SK-N-SH (cell line): Measurements from ENCODE around the gene NR6A1. TPM values are rescaled to one million over a fixed set of nuclear protein-coding genes. Genes with fewer than 3 reads are reported as not detected.

Source experiments
- CTCF ChIA-PET: fragments of 300-600, 350-600 bp; formaldehyde crosslinking; extraction: SDS; loops from one replicate; lab custom pipeline; 2021; lab: Yijun Ruan, JAX
- POLR2A ChIA-PET: fragments of 350-600 bp; sonication (Branson Sonifier 250); formaldehyde crosslinking; extraction: SDS; loops from one replicate; lab custom pipeline; 2020; ENCODE audit warnings: antibody characterized with exemption, inconsistent platforms; lab: Yijun Ruan, JAX
- DNase-seq: peaks from one replicate; pipeline ENCODE4 v3.0.0; 2012
- H2AFZ ChIP-seq: fragments of 200-600 bp; sonication (generic); 2 replicates; pipeline ENCODE4 v1.8.1; 2016; ENCODE audit warnings: antibody characterized with exemption, mild to moderate bottlenecking, low read depth
- H3F3A ChIP-seq: fragments of 200-600 bp; sonication (generic); replicated peaks from 2 replicates; pipeline ENCODE3; 2016; ENCODE audit warnings: antibody characterized with exemption, mild to moderate bottlenecking; ENCODE audit not compliant: insufficient read depth
- H3K27ac ChIP-seq, 2 experiments: fragments of 200-500 bp in 1 of 2; fragments of 200-600 bp in 1 of 2; sonication (Bioruptor generic) in 1 of 2; sonication (generic), shearing (Covaris generic) in 1 of 2; 2 replicates each; pipeline versions ENCODE4 v1.5.1 to v1.6.1; 2014 to 2016; ENCODE audit warnings: low read depth in 2 of 2, inconsistent platforms in 1 of 2, low read length in 1 of 2, mild to moderate bottlenecking in 1 of 2, mixed read lengths in 1 of 2
- H3K27me3 ChIP-seq: fragments of 200-600 bp; sonication (generic), shearing (Covaris generic); 2 replicates; pipeline ENCODE4 v1.6.1; 2016; ENCODE audit warnings: mixed run types; ENCODE audit not compliant: insufficient read depth
- H3K36me3 ChIP-seq, 2 experiments: fragments of 200-500 bp in 1 of 2; fragments of 200-600 bp in 1 of 2; sonication (Bioruptor generic) in 1 of 2; sonication (generic) in 1 of 2; replicated peaks in 1 of 2; 2 replicates each; pipeline versions ENCODE3 to v1.5.1; 2014 to 2016; ENCODE audit warnings: low read length in 1 of 2, mild to moderate bottlenecking in 1 of 2; ENCODE audit not compliant: insufficient read depth in 2 of 2, control insufficient read depth in 1 of 2
- H3K4me1 ChIP-seq, 2 experiments: fragments of 200-500 bp in 1 of 2; fragments of 200-600 bp in 1 of 2; sonication (Bioruptor generic) in 1 of 2; sonication (generic), shearing (Covaris generic) in 1 of 2; 2 replicates each; pipeline versions ENCODE4 v1.5.1 to v1.6.1; 2014 to 2016; ENCODE audit warnings: low read depth in 1 of 2, low read length in 1 of 2, mixed run types in 1 of 2; ENCODE audit not compliant: insufficient read depth in 2 of 2, control insufficient read depth in 1 of 2
- H3K4me2 ChIP-seq: fragments of 200-600 bp; sonication (generic), shearing (Covaris generic); 2 replicates; pipeline ENCODE4 v1.6.1; 2017; ENCODE audit warnings: mixed run types
- H3K4me3 ChIP-seq, 2 experiments: fragments of 200-500 bp in 1 of 2; fragments of 200-600 bp in 1 of 2; sonication (Bioruptor generic) in 1 of 2; sonication (generic), shearing (Covaris generic) in 1 of 2; 2 replicates each; pipeline versions ENCODE4 v1.5.1 to v1.8.1; 2014 to 2016; ENCODE audit warnings: low read depth in 2 of 2, inconsistent platforms in 1 of 2, low read length in 1 of 2, mild to moderate bottlenecking in 1 of 2, mixed read lengths in 1 of 2, moderate library complexity in 1 of 2
- H3K79me2 ChIP-seq: fragments of 200-600 bp; sonication (generic); 2 replicates; pipeline ENCODE4 v1.8.1; 2017; ENCODE audit warnings: mild to moderate bottlenecking; ENCODE audit not compliant: insufficient read depth
- H3K9ac ChIP-seq: fragments of 200-600 bp; sonication (generic); 2 replicates; pipeline ENCODE4 v1.6.1; 2017; ENCODE audit warnings: mixed run types
- H3K9me2 ChIP-seq: fragments of 200-600 bp; sonication (generic); 2 replicates; pipeline ENCODE4 v1.6.1; 2017; ENCODE audit warnings: mixed run types
- H3K9me3 ChIP-seq: fragments of 200-600 bp; sonication (generic); 2 replicates; pipeline ENCODE4 v1.6.1; 2017; ENCODE audit warnings: mixed run types, mild to moderate bottlenecking, moderate library complexity
- H4K20me1 ChIP-seq: fragments of 200-600 bp; sonication (generic); 2 replicates; pipeline ENCODE4 v1.6.1; 2017; ENCODE audit warnings: mild to moderate bottlenecking, mixed run types; ENCODE audit not compliant: insufficient read depth
- EZH2phosphoT487 ChIP-seq: fragments of 200-600 bp; sonication (generic); IDR thresholded peaks from 2 replicates; pipeline ENCODE4 v1.6.1; 2017; ENCODE audit warnings: low read depth, mixed run types, mild to moderate bottlenecking, antibody characterized with exemption, moderate library complexity, borderline replicate concordance
- FOSL2 ChIP-seq: IDR thresholded peaks from 2 replicates; pipeline ENCODE4 v1.4.0; 2012; ENCODE audit warnings: low read depth, mild to moderate bottlenecking, moderate library complexity, borderline replicate concordance
- FOXJ3 ChIP-seq: sonication (generic); formaldehyde crosslinking; IDR thresholded peaks from 2 replicates; pipeline ENCODE4 v1.5.1; 2020; ENCODE audit warnings: mild to moderate bottlenecking, missing genetic modification reagents
- GABPA ChIP-seq: IDR thresholded peaks from 2 replicates; pipeline ENCODE4 v1.4.0; 2012; ENCODE audit warnings: low read depth, mild to moderate bottlenecking
- NFIC ChIP-seq: IDR thresholded peaks from 2 replicates; pipeline ENCODE4 v1.4.0; 2012; ENCODE audit warnings: borderline replicate concordance
- POLR2AphosphoS5 ChIP-seq: IDR thresholded peaks from 2 replicates; pipeline ENCODE4 v1.6.1; 2012; ENCODE audit warnings: low read depth, low read length
- RCOR1 ChIP-seq: fragments of 150-350 bp; IDR thresholded peaks from 2 replicates; pipeline ENCODE4 v1.6.1; 2017; ENCODE audit warnings: antibody characterized with exemption, low read length
- RXRA ChIP-seq: IDR thresholded peaks from 2 replicates; pipeline ENCODE4 v1.4.0; 2012; ENCODE audit warnings: low read depth, mild to moderate bottlenecking, borderline replicate concordance
- TCF12 ChIP-seq: IDR thresholded peaks from 2 replicates; pipeline ENCODE4 v1.4.0; 2012
- USF2 ChIP-seq: fragments of 150-350 bp; IDR thresholded peaks from 2 replicates; pipeline ENCODE4 v1.6.1; 2017; ENCODE audit warnings: antibody characterized with exemption, low read length, low read depth, borderline replicate concordance
- WGBS: methylation state at CpG from one replicate; pipeline ENCODE4 v1.1.6; 2017; ENCODE audit warnings: low lambda C conversion rate; 5-methylcytosine and 5-hydroxymethylcytosine counted together
- polyA plus RNA-seq, 3 experiments: library from polyadenylated mRNA; depleted of rRNA; stranded (reverse); fragments of >200 nt; gene quantifications; 2 replicates each; pipeline ENCODE4 v1.2.3, GENCODE V29; 2012
- TF ChIP-seq, protein P1 (sequence below): IDR thresholded peaks from 2 replicates; pipeline ENCODE4 v1.4.0; 2012; ENCODE audit warnings: low read depth, borderline replicate concordance
- TF ChIP-seq, protein P2 (sequence below): IDR thresholded peaks from 2 replicates; pipeline ENCODE4 v1.4.0; 2012; ENCODE audit warnings: low read depth, borderline replicate concordance
- TF ChIP-seq, protein P3 (sequence below): IDR thresholded peaks from 2 replicates; pipeline ENCODE4 v1.6.1; 2012; ENCODE audit warnings: mild to moderate bottlenecking, low read depth, low read length, moderate library complexity

The NR6A1 gene
- polyA plus RNA-seq, 1 of the 3 experiments (the other 2 are of a cell fraction), result 1.2 TPM

DNA sequence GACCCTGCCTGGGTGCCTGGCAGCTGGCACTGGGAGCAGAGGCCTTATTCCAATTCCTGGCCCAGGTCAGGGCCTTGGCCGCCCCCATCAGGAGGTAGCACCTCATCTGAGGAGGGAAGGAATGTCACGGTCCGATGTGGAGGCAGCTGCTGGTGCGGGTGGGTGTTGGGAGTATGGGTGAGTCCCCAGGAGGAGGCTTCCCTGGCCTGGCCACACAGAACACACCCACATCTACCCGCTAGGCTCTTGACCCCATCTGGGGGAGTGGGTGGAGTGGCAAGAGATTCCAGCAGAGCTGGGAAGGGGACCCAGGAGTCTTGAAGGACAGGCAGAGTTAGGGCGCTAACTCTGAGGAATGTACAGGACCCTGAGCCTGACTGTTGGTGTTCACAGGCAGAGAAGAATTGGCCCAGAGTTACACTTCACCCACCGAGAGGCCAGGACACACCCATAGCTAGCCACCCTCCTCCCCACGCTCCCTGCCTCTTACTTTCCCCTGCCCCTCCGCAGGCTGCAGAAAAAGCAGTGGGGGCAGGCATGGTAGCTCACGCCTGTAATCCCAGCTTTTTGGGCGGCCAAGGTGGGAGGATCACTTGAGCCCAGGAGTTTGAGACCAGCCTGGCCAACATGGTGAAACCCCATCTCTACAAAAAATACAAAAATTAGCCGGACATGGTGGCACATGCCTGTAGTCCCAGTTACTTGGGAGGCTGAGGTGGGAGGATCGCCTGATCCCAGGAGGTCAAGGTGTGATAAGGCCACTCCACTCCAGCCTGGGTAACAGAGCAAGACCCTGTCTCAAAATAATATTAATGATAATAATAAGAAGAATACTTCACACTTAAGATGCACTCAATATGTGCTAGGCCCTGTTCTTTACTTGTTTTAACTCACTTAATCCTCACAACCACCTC lies 11.8 kb upstream of the NR6A1 start:
- H3F3A ChIP-seq, result peaks cover 10% of the 10 kb centered on the region

More for the DNA sequence above, 11.8 kb upstream of the NR6A1 start:
- no peaks in the 10 kb centered on the region for H3K9me3 ChIP-seq
- no peak overlapping the region for H3K4me3 ChIP-seq
- no peak overlapping the region for H3K9ac ChIP-seq
- no peaks in the 10 kb centered on the region for H3K27me3 ChIP-seq
- no peak overlapping the region for H3K4me2 ChIP-seq
- H2AFZ ChIP-seq, result no peak overlapping the region
- H3K9me2 ChIP-seq, result no peaks in the 10 kb centered on the region
- no peaks in the 10 kb centered on the region for H3K79me2 ChIP-seq
- POLR2A ChIA-PET, result no interaction called here
- CTCF ChIA-PET, result interaction anchor here (1.8 to 16.2 kb wide), 3 partner anchors 9 to 65 kb away, joined by 6 to 1436 read pairs (median 14); partner anchors contain the start of genes ARPC5L, RPL35 and WDR38
- no peak for DNase-seq
- TF ChIP-seq POLR2AphosphoS5 (no peak), RCOR1 (no peak), GABPA (no peak), NFIC (no peak), FOXJ3 (CRISPR knock-in tag) (no peak), FOSL2 (no peak), EZH2phosphoT487 (no peak), USF2 (no peak), TCF12 (no peak), RXRA (no peak)
- TF ChIP-seq, protein P1, sequence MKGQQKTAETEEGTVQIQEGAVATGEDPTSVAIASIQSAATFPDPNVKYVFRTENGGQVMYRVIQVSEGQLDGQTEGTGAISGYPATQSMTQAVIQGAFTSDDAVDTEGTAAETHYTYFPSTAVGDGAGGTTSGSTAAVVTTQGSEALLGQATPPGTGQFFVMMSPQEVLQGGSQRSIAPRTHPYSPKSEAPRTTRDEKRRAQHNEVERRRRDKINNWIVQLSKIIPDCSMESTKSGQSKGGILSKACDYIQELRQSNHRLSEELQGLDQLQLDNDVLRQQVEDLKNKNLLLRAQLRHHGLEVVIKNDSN, result no peak
- TF ChIP-seq, protein P2, sequence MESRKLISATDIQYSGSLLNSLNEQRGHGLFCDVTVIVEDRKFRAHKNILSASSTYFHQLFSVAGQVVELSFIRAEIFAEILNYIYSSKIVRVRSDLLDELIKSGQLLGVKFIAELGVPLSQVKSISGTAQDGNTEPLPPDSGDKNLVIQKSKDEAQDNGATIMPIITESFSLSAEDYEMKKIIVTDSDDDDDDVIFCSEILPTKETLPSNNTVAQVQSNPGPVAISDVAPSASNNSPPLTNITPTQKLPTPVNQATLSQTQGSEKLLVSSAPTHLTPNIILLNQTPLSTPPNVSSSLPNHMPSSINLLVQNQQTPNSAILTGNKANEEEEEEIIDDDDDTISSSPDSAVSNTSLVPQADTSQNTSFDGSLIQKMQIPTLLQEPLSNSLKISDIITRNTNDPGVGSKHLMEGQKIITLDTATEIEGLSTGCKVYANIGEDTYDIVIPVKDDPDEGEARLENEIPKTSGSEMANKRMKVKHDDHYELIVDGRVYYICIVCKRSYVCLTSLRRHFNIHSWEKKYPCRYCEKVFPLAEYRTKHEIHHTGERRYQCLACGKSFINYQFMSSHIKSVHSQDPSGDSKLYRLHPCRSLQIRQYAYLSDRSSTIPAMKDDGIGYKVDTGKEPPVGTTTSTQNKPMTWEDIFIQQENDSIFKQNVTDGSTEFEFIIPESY, result no peak
- TF ChIP-seq, protein P3, sequence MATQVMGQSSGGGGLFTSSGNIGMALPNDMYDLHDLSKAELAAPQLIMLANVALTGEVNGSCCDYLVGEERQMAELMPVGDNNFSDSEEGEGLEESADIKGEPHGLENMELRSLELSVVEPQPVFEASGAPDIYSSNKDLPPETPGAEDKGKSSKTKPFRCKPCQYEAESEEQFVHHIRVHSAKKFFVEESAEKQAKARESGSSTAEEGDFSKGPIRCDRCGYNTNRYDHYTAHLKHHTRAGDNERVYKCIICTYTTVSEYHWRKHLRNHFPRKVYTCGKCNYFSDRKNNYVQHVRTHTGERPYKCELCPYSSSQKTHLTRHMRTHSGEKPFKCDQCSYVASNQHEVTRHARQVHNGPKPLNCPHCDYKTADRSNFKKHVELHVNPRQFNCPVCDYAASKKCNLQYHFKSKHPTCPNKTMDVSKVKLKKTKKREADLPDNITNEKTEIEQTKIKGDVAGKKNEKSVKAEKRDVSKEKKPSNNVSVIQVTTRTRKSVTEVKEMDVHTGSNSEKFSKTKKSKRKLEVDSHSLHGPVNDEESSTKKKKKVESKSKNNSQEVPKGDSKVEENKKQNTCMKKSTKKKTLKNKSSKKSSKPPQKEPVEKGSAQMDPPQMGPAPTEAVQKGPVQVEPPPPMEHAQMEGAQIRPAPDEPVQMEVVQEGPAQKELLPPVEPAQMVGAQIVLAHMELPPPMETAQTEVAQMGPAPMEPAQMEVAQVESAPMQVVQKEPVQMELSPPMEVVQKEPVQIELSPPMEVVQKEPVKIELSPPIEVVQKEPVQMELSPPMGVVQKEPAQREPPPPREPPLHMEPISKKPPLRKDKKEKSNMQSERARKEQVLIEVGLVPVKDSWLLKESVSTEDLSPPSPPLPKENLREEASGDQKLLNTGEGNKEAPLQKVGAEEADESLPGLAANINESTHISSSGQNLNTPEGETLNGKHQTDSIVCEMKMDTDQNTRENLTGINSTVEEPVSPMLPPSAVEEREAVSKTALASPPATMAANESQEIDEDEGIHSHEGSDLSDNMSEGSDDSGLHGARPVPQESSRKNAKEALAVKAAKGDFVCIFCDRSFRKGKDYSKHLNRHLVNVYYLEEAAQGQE, result no peak
- peaks cover 0 to 14% of the 10 kb centered on the region in 2 experiments; a peak in 2 of 4 replicates for H3K4me1 ChIP-seq
- no peaks in the 10 kb centered on the region for H3K36me3 ChIP-seq
- H4K20me1 ChIP-seq, result no peaks in the 10 kb centered on the region
- 98% methylated on average over 9 of the region's 13 CpGs for WGBS
- H3K27ac ChIP-seq, result no peak overlapping the region
